ENCODE data around the gene MRFAP1. TPM values are rescaled to one million over a fixed set of nuclear protein-coding genes. Genes with fewer than 3 reads are reported as not detected.

MRFAP1 gene
- total and polyA plus RNA-seq, 2 experiments from 2014 or later: 291 to 315 TPM

- Histone ChIP-seq H3K27me3 (no peaks in the 10 kb centered on the region), H3K4me1 (ENCODE audit: low read depth) (no peaks in the 10 kb centered on the region), H3K27ac (no peak overlapping the region), H3K9me3 (ENCODE audit: low read depth) (no peaks in the 10 kb centered on the region), H3K4me3 (no peak overlapping the region), H3K36me3 (no peaks in the 10 kb centered on the region)
- no peak for DNase-seq (ENCODE audit: low read depth in 1 of 2, low spot score in 1 of 2)
- no peak for TF ChIP-seq CTCF (IDR thresholded peaks at IDR 0.05; ENCODE audit: low read depth, low read length)
Measured at GRCh38 chr4:6689506-6689960, 49.0 kb downstream of the MRFAP1 start.

Other genes starting within 250 kb of the MRFAP1 start
- gene PPP2R2C, start 168.1 kb upstream of the MRFAP1 start, total RNA-seq: 0.14 TPM in 1 of 2 replicates, not detected in the other
- gene PPP2R2C, start 168.1 kb upstream of the MRFAP1 start, polyA plus RNA-seq: not detected in 2 replicates
- 8.2 and 10.2 TPM in 2 replicates for gene MAN2B2, start 65.5 kb upstream of the MRFAP1 start, total RNA-seq
- gene MAN2B2, start 65.5 kb upstream of the MRFAP1 start, polyA plus RNA-seq: 4.4 and 5.4 TPM in 2 replicates
- gene S100P, start 53.2 kb downstream of the MRFAP1 start, total RNA-seq: not detected in 2 replicates
- gene S100P, start 53.2 kb downstream of the MRFAP1 start, polyA plus RNA-seq: not detected in 2 replicates
- 82.4 and 112 TPM in 2 replicates for gene MRFAP1L1, start 69.2 kb downstream of the MRFAP1 start, total RNA-seq
- gene MRFAP1L1, start 69.2 kb downstream of the MRFAP1 start, polyA plus RNA-seq: 73.3 and 76.4 TPM in 2 replicates
- gene BLOC1S4, start 75.5 kb downstream of the MRFAP1 start, total RNA-seq: 48.9 and 52.1 TPM in 2 replicates
- gene BLOC1S4, start 75.5 kb downstream of the MRFAP1 start, polyA plus RNA-seq: 53.5 and 55.5 TPM in 2 replicates
- 25.8 and 28.7 TPM in 2 replicates for gene KIAA0232, start 142.0 kb downstream of the MRFAP1 start, total RNA-seq
- 27.4 and 30.0 TPM in 2 replicates for gene KIAA0232, start 142.0 kb downstream of the MRFAP1 start, polyA plus RNA-seq